NB4 (cell line): Measurements from ENCODE around the gene RABGEF1.
"Not testable (repeated sequence)": the region's sequence is repeated elsewhere in the genome, so short reads cannot be mapped to it uniquely, and the experiment has no call there.

Experiments
- DNase-seq: peaks from one replicate; pipeline ENCODE4 v3.0.0; 2010; ENCODE audit warnings: low read depth
- H3K4me3 ChIP-seq: one replicate; pipeline ENCODE4 v1.5.1; 2011; ENCODE audit warnings: mild to moderate bottlenecking, low read depth, low read length, moderate library complexity
- MYC ChIP-seq: IDR thresholded peaks from 2 replicates; pipeline ENCODE4 v1.6.1; 2011; ENCODE audit warnings: low read depth, low read length
- POLR2A ChIP-seq: IDR thresholded peaks from 2 replicates; pipeline ENCODE4 v1.6.1; 2011; ENCODE audit warnings: mild to moderate bottlenecking; ENCODE audit not compliant: insufficient read length; ENCODE audit errors: extremely low read depth
- TF ChIP-seq, protein P1 (sequence below): IDR thresholded peaks from 2 replicates; pipeline ENCODE4 v1.6.1; 2011; ENCODE audit warnings: low read depth, low read length
- TF ChIP-seq, protein P2 (sequence below): IDR thresholded peaks from one replicate; pipeline ENCODE4 v1.5.1; 2012; ENCODE audit warnings: low read depth, low read length

The RABGEF1 gene

DNA sequence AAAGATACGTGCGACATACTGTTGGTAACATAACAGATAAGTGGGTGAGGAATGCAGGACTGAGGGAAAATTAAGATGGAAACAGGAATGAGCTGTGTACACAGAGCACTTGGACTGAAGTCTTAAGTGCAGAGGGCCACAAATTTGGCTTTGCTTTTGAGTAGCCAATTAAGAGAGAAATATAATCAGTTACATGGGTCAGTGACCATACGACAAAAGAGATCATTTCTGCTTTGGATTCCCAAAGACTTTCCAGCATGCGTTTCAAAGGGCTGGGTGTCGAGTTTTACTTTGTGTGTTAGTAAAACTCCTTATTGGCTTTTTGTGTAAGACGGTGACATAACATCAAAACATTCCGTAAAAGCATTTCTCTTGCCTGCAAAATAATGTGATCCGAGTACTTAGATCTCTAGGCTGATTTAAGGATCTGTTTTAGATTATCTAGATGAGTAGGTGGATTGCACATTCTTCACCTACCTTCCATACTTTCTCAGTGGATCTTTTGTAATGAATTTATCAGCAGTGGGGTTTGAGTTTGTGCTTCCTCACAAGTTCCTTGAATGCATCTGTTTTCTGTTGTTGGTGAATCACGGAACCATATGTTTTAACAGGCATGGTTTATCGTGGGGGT lies 7.5 kb downstream of the RABGEF1 start:
- no peak overlapping the region for H3K4me3 ChIP-seq
- TF ChIP-seq MYC (no peak), POLR2A (no peak)
- TF ChIP-seq, protein P1, sequence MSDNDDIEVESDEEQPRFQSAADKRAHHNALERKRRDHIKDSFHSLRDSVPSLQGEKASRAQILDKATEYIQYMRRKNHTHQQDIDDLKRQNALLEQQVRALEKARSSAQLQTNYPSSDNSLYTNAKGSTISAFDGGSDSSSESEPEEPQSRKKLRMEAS: no peak
- TF ChIP-seq, protein P2, sequence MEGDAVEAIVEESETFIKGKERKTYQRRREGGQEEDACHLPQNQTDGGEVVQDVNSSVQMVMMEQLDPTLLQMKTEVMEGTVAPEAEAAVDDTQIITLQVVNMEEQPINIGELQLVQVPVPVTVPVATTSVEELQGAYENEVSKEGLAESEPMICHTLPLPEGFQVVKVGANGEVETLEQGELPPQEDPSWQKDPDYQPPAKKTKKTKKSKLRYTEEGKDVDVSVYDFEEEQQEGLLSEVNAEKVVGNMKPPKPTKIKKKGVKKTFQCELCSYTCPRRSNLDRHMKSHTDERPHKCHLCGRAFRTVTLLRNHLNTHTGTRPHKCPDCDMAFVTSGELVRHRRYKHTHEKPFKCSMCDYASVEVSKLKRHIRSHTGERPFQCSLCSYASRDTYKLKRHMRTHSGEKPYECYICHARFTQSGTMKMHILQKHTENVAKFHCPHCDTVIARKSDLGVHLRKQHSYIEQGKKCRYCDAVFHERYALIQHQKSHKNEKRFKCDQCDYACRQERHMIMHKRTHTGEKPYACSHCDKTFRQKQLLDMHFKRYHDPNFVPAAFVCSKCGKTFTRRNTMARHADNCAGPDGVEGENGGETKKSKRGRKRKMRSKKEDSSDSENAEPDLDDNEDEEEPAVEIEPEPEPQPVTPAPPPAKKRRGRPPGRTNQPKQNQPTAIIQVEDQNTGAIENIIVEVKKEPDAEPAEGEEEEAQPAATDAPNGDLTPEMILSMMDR: no peak
- DNase-seq: no peak

DNA sequence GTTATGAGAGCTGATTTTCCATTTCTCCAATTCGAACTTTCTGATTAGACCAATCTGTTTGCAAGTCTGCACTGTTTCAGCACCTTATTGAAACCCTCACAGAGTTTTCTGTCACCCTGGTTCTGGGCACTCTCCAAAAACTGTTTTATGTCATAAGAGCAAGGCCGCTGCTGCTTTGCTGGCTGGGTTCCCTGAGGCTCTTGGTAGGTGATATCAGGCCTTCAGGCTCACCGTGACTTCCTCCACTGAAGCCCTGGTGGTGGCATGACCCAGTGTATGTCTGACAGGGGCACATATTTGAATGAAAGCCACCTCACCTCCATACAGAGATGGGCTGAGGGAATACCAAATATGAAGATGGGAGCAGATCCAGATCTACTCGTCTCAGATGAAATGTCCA lies 8.3 kb downstream of the RABGEF1 start:
- no peak overlapping the region for H3K4me3 ChIP-seq
- TF ChIP-seq POLR2A (no peak), MYC (no peak)
- TF ChIP-seq, protein P2: no peak
- TF ChIP-seq, protein P1: no peak
- no peak for DNase-seq

DNA sequence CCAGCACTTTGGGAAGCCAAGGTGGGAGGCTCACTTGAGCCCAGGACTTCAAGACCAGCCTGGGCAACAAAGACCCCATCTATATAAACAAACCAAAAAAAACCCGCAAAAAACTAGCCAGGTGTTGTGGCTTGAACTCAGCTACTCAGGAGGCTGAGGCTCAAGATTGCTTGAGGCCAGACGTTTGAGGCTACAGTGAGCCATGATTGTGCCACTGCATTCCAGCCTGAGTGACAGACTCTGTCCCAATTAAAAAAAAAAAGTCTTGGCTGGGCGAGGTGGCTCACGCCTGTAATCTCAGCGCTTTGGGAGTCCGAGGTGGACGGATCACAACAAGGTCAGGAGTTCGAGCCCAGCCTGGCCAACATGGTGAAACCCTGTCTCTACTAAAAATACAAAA lies 11.4 kb downstream of the RABGEF1 start:
- H3K4me3 ChIP-seq: no peak overlapping the region

DNA sequence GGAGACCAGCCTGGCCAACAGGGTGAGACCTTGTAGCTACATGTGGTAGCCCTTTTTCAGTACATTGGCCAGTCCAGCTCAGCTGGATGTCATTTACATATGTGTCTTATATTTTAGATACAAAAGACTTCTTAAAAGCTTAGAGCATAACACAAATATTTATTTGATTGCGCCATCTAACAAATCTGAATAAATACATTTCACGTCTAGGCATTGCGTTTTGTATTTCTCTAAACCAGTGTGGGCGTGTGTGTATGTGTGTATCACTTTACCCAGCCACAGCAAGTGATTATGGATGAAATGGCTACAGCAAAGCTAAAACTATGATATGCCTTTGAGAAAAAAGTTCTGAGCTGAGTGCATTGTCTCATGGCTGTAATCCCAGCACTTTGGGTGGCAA lies 14.0 kb downstream of the RABGEF1 start:
- TF ChIP-seq MYC: no peak
- no peak for TF ChIP-seq POLR2A
- TF ChIP-seq, protein P2: no peak
- TF ChIP-seq, protein P1: no peak
- no peak overlapping the region for H3K4me3 ChIP-seq
- no peak for DNase-seq

More for the DNA sequence above, 11.4 kb downstream of the RABGEF1 start:
- no peak for DNase-seq
- no peak for TF ChIP-seq POLR2A
- TF ChIP-seq, protein P2: no peak
- TF ChIP-seq MYC: no peak
- TF ChIP-seq, protein P1: no peak

DNA sequence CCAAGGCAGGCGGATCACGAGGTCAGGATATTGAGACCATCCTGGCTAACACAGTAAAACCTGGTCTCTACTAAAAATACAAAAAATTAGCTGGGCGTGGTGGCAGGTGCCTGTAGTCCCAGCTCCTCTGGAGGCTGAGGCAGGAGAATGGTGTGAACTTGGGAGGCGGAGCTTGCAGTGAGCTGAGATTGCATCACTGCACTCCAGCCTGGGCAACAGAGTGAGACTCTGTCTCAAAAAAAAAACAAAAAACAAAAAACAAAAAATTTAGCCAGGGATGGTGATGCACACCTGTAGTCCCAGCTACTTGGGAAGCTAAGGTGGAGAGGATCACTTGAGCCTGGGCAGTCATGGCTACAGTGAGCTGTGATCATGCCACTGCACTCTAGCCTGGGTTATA lies 14.5 kb downstream of the RABGEF1 start:
- DNase-seq, H3K4me3 ChIP-seq: not testable (repeated sequence)

DNA sequence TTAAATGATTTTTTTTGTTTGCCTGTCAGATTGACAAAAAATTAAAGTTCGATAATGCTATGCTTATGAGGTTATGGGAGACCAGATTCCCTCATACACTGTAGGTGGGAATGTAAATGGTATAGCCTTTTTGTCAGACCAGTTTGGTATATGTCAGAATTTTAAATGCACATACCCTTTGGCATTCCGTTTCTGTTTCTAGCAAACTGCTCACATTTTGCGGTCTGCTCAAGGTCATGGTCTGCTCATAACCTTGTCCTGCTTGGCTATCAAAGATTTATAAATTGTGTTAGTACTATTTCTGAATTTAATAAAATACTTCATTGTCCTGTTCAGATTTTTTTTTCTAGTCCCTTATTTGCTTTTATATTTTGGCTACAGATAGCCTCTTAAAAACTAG lies 15.7 kb downstream of the RABGEF1 start:
- not testable (repeated sequence) for H3K4me3 ChIP-seq, DNase-seq

DNA sequence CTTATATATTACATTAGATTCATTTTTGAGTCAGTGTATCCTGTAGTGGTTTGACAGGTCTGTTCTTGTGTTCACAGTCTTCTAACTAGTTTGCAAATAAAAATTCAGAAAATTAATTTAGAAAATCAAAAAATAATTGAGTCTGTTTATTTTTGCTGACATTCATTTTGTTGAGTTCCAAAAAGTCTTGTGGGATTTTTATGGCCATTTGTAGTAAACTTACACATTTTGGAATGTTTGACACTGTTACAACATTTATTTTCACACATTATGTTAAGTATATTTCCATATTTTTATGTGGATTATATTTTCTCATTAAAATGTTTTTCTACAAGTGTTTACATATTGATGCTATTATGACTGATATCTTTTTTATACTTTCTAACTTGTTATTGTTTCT lies 16.4 kb downstream of the RABGEF1 start:
- TF ChIP-seq, protein P2: no peak
- no peak overlapping the region for H3K4me3 ChIP-seq
- no peak for DNase-seq
